ENCODE results near the gene CFAP97D1.

The CFAP97D1 gene

DNA sequence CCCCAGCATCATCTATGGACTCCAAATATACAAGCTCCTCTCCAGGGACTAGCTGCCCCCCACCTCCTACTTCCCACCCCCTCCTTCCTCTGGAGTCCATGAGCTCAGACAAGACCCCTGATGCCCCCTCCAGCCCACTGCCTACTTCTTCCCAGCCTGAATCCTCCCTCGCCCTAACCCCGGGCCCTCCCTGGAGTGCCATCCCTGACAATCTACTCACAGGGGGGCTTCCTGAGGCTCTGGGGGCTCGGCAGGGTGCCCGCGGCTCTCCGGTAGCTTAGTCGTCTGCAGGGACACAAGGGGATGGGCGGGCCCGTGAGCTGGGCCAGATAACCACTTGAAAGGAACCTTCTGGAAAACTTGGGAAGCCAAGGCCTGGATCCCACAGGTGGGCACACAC is 37.6 kb downstream of the CFAP97D1 start:
- no peak overlapping the region for H3K27ac ChIP-seq
- H3K79me2 ChIP-seq (ENCODE audit: insufficient read depth, low read depth), result no peaks in the 10 kb centered on the region
- TF ChIP-seq, protein P1, sequence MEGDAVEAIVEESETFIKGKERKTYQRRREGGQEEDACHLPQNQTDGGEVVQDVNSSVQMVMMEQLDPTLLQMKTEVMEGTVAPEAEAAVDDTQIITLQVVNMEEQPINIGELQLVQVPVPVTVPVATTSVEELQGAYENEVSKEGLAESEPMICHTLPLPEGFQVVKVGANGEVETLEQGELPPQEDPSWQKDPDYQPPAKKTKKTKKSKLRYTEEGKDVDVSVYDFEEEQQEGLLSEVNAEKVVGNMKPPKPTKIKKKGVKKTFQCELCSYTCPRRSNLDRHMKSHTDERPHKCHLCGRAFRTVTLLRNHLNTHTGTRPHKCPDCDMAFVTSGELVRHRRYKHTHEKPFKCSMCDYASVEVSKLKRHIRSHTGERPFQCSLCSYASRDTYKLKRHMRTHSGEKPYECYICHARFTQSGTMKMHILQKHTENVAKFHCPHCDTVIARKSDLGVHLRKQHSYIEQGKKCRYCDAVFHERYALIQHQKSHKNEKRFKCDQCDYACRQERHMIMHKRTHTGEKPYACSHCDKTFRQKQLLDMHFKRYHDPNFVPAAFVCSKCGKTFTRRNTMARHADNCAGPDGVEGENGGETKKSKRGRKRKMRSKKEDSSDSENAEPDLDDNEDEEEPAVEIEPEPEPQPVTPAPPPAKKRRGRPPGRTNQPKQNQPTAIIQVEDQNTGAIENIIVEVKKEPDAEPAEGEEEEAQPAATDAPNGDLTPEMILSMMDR (conservative IDR thresholded peaks at IDR 0.05; ENCODE audit: low read depth, low read length), result no peak
- H2AFZ ChIP-seq (ENCODE audit: low read depth), result no peak overlapping the region
- no peaks in the 10 kb centered on the region for H3K36me3 ChIP-seq (ENCODE audit: insufficient read depth)
- H3K9ac ChIP-seq, result no peak overlapping the region
- H3K27me3 ChIP-seq (ENCODE audit: insufficient read depth, low read depth), result no peaks in the 10 kb centered on the region
- H4K20me1 ChIP-seq (ENCODE audit: insufficient read depth), result no peaks in the 10 kb centered on the region
- H3K4me2 ChIP-seq, result no peak overlapping the region
- no peak overlapping the region for H3K4me3 ChIP-seq (IDR thresholded peaks at IDR 0.05; ENCODE audit: insufficient read depth, low read depth, low read length)
- H3K4me1 ChIP-seq (ENCODE audit: low read depth, poor library complexity, severe bottlenecking), result no peaks in the 10 kb centered on the region

DNA sequence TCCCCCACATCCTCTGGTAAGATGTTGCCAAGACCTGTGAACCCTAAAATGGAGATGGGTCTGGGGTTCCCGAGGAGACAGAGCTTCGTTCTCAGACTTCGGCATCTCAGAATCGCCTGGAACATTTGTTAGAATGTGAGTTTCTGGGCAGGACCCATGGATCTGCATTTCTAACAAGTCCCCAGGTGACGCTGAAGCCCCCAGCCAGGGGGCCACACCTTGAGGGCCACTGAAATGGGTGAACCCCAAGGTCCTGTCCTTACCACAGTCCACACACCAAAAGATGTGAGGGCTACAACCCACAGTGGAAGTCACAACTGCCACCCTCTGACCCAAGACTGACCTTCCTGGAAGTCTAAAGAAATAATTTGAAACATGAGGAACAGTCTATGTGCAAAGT is 38.7 kb downstream of the CFAP97D1 start:
- TF ChIP-seq, protein P1 (conservative IDR thresholded peaks at IDR 0.05; ENCODE audit: low read depth, low read length), result no peak
- Histone ChIP-seq H3K36me3 (ENCODE audit: insufficient read depth) (no peaks in the 10 kb centered on the region), H3K27ac (no peak overlapping the region)

DNA sequence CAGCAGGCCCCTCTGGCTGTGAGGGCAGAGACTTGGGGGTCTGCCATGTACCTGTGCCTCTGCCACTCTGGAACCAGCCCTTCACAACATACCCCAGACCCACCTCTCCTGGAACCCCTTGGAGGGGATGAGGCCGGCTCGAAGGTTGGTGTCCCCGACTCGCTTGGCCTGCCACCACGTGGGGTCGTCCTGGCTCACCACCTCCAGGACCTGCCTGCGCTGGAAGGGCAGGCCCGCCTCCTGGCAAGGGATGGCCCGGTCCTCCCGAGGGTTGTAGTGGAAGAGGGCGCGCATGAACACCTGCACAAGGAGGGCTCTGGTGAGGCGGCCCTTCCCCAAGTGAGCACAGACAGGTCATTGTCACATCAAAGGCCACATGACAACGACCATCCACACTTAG is 40.5 kb downstream of the CFAP97D1 start:
- Histone ChIP-seq H4K20me1 (ENCODE audit: insufficient read depth) (no peaks in the 10 kb centered on the region), H3K27ac (no peak overlapping the region), H3K9ac (no peak overlapping the region), H3K27me3 (ENCODE audit: insufficient read depth, low read depth) (no peaks in the 10 kb centered on the region), H3K4me2 (no peak overlapping the region), H2AFZ (ENCODE audit: low read depth) (no peak overlapping the region), H3K36me3 (ENCODE audit: insufficient read depth) (no peaks in the 10 kb centered on the region), H3K4me1 (ENCODE audit: low read depth, poor library complexity, severe bottlenecking) (no peaks in the 10 kb centered on the region), H3K79me2 (ENCODE audit: insufficient read depth, low read depth) (no peaks in the 10 kb centered on the region), H3K4me3 (IDR thresholded peaks at IDR 0.05; ENCODE audit: insufficient read depth, low read depth, low read length) (no peak overlapping the region)
- TF ChIP-seq, protein P1 (conservative IDR thresholded peaks at IDR 0.05; ENCODE audit: low read depth, low read length), result no peak

More for the DNA sequence above, 38.7 kb downstream of the CFAP97D1 start:
- Histone ChIP-seq H4K20me1 (ENCODE audit: insufficient read depth) (no peaks in the 10 kb centered on the region), H3K4me3 (IDR thresholded peaks at IDR 0.05; ENCODE audit: insufficient read depth, low read depth, low read length) (no peak overlapping the region), H3K9ac (no peak overlapping the region), H3K27me3 (ENCODE audit: insufficient read depth, low read depth) (no peaks in the 10 kb centered on the region), H3K79me2 (ENCODE audit: insufficient read depth, low read depth) (no peaks in the 10 kb centered on the region), H3K4me2 (no peak overlapping the region), H3K4me1 (ENCODE audit: low read depth, poor library complexity, severe bottlenecking) (no peaks in the 10 kb centered on the region), H2AFZ (ENCODE audit: low read depth) (no peak overlapping the region)

DNA sequence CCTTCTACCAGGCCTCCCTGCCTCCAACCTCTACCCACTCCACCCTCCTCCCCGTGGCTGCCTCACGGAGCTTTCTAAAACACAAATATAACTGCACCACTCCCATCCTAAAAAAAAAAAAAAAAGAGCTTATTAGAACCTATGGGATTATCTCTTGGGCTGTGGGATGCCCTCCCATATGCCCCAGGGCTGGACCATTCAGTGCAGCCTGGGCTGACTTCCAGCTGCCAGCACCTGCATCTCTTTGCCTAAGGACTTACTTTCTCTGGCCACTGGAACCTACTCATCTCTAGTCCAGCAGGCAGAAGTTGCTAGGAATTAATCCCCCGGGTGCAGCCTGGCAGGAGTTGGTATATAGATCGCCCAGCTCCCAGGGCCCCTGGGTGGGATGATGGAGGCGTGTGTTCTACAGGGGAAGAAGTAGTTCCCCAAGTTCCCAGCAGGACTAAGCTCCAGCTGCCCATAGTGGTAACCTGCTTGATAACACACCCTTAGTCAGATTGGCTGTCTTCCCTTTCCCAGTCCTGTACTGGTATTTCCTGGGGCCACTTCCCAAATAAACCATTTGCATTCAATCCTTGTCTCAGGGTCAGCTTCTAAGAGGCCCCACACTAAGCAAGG is 42.4 kb downstream of the CFAP97D1 start:
- H3K27me3 ChIP-seq (ENCODE audit: insufficient read depth, low read depth), result no peaks in the 10 kb centered on the region
- no peak overlapping the region for H3K4me3 ChIP-seq (IDR thresholded peaks at IDR 0.05; ENCODE audit: insufficient read depth, low read depth, low read length)
- H3K4me1 ChIP-seq (ENCODE audit: low read depth, poor library complexity, severe bottlenecking), result no peaks in the 10 kb centered on the region
- TF ChIP-seq, protein P1 (conservative IDR thresholded peaks at IDR 0.05; ENCODE audit: low read depth, low read length), result no peak
- no peaks in the 10 kb centered on the region for H3K36me3 ChIP-seq (ENCODE audit: insufficient read depth)
- H3K79me2 ChIP-seq (ENCODE audit: insufficient read depth, low read depth), result no peaks in the 10 kb centered on the region
- no peak overlapping the region for H3K4me2 ChIP-seq
- no peak overlapping the region for H3K9ac ChIP-seq
- no peak overlapping the region for H2AFZ ChIP-seq (ENCODE audit: low read depth)
- no peaks in the 10 kb centered on the region for H4K20me1 ChIP-seq (ENCODE audit: insufficient read depth)
- H3K27ac ChIP-seq, result no peak overlapping the region
